H7 (cell line): ENCODE data around the gene SNAP23. TPM values are rescaled to one million over a fixed set of nuclear protein-coding genes. Genes with fewer than 3 reads are reported as not detected.
"Not testable (repeated sequence)": the region's sequence is repeated elsewhere in the genome, so short reads cannot be mapped to it uniquely, and the experiment has no call there.

Experiments used
- DNase-seq: peaks from one replicate; pipeline ENCODE4 v3.0.0; 2012
- H3K27me3 ChIP-seq: 2 replicates; pipeline ENCODE4 v1.6.0; 2011; ENCODE audit warnings: mild to moderate bottlenecking, low read length; ENCODE audit not compliant: control insufficient read depth, insufficient read depth
- H3K36me3 ChIP-seq: replicated peaks from 2 replicates; pipeline ENCODE4 v1.5.1; 2011; ENCODE audit warnings: low read length; ENCODE audit not compliant: control insufficient read depth, insufficient read depth
- H3K4me3 ChIP-seq: 2 replicates; pipeline ENCODE4 v1.5.1; 2011; ENCODE audit warnings: low read depth, mild to moderate bottlenecking, control low read depth, low read length, moderate library complexity; ENCODE audit not compliant: insufficient read depth
- total RNA-seq: library from RNA; depleted of rRNA; stranded (reverse); fragments of >200 nt; shearing (Covaris generic); gene quantifications from 2 replicates; pipeline ENCODE4 v1.2.3, GENCODE V29; 2014

The SNAP23 gene
- total RNA-seq, 1 experiment from 2014 or later, result 62.0 TPM

GRCh38 chr15:42510258-42511006 is 15.0 kb downstream of the SNAP23 start:
- Histone ChIP-seq H3K27me3 (no peaks in the 10 kb centered on the region), H3K4me3 (no peak overlapping the region), H3K36me3 (no peaks in the 10 kb centered on the region; the same call in 1 of the 2 replicates)
- no peak for DNase-seq

GRCh38 chr15:42511007-42511391 is 15.6 kb downstream of the SNAP23 start:
- Histone ChIP-seq H3K36me3 (peaks cover 1% of the 10 kb centered on the region; the same call in 1 of the 2 replicates), H3K27me3 (no peaks in the 10 kb centered on the region), H3K4me3 (no peak overlapping the region)
- DNase-seq, result no peak

GRCh38 chr15:42523331-42523730 is 27.9 kb downstream of the SNAP23 start:
- no peak for DNase-seq
- H3K36me3 ChIP-seq, result no peaks in the 10 kb centered on the region; the same call in 1 of the 2 replicates
- no peaks in the 10 kb centered on the region for H3K27me3 ChIP-seq
- no peak overlapping the region for H3K4me3 ChIP-seq

GRCh38 chr15:42528970-42529369 is 33.5 kb downstream of the SNAP23 start:
- H3K27me3 ChIP-seq, result no peaks in the 10 kb centered on the region
- H3K36me3 ChIP-seq, result peaks cover 1% of the 10 kb centered on the region
- H3K4me3 ChIP-seq, result no peak overlapping the region
- no peak for DNase-seq

- DNase-seq, result no peak
- Histone ChIP-seq H3K27me3 (no peaks in the 10 kb centered on the region), H3K4me3 (no peak overlapping the region), H3K36me3 (peaks cover 1% of the 10 kb centered on the region)
Observed at GRCh38 chr15:42533246-42533645, 37.8 kb downstream of the SNAP23 start.

- Histone ChIP-seq H3K4me3 (no peak overlapping the region), H3K36me3 (peaks cover 3% of the 10 kb centered on the region), H3K27me3 (no peaks in the 10 kb centered on the region)
- no peak for DNase-seq
Observed at GRCh38 chr15:42544853-42545629, 49.6 kb downstream of the SNAP23 start.

GRCh38 chr15:42547918-42548248 is 52.4 kb downstream of the SNAP23 start:
- Histone ChIP-seq H3K4me3 (peak overlapping the region; percentile 88), H3K27me3 (no peaks in the 10 kb centered on the region), H3K36me3 (peaks cover 3% of the 10 kb centered on the region)
- DNase-seq, result peak; percentile 39

GRCh38 chr15:42548249-42549031 is 53.0 kb downstream of the SNAP23 start, which contains the start of the genes HAUS2 and LRRC57:
HAUS2 (plus strand) TSS chr15:42548838; CDS start chr15:42548873, 35 bp downstream.
LRRC57 (minus strand) TSS chr15:42548793; CDS start chr15:42548434, 359 bp downstream.
- Histone ChIP-seq H3K27me3 (no peaks in the 10 kb centered on the region), H3K4me3 (peak within 1 kb of the TSS; percentile 88), H3K36me3 (peaks cover 3% of the 10 kb centered on the region)
- peak; percentile 95 for DNase-seq

- no peaks in the 10 kb centered on the region for H3K27me3 ChIP-seq
- DNase-seq, result no peak
- peaks cover 3% of the 10 kb centered on the region for H3K36me3 ChIP-seq
- H3K4me3 ChIP-seq, result peak overlapping the region; percentile 88
Observed at GRCh38 chr15:42549032-42549491, 53.6 kb downstream of the SNAP23 start.

- H3K4me3 ChIP-seq, result peak overlapping the region; percentile 88; the same call in 1 of the 2 replicates
- H3K27me3 ChIP-seq, result no peaks in the 10 kb centered on the region
- DNase-seq, result no peak
- H3K36me3 ChIP-seq, result peaks cover 1% of the 10 kb centered on the region
Observed at GRCh38 chr15:42549741-42550392, 54.4 kb downstream of the SNAP23 start.

GRCh38 chr15:42553554-42553953 is 58.1 kb downstream of the SNAP23 start:
- H3K36me3 ChIP-seq, result no peaks in the 10 kb centered on the region
- H3K4me3 ChIP-seq, result no peak overlapping the region
- DNase-seq, result no peak
- H3K27me3 ChIP-seq, result no peaks in the 10 kb centered on the region

GRCh38 chr15:42556550-42557207 is 61.2 kb downstream of the SNAP23 start:
- H3K4me3 ChIP-seq, H3K36me3 ChIP-seq, DNase-seq, H3K27me3 ChIP-seq: not testable (repeated sequence)

- Histone ChIP-seq H3K4me3 (no peak overlapping the region), H3K27me3 (no peaks in the 10 kb centered on the region), H3K36me3 (no peaks in the 10 kb centered on the region; the same call in none of the 2 replicates)
- no peak for DNase-seq
Observed at GRCh38 chr15:42558739-42559138, 63.3 kb downstream of the SNAP23 start.
